HG03520 (cell line): ENCODE data around the gene SSTR5.

Source experiments
- ATAC-seq: cut with Tn5 transposase; IDR thresholded peaks from one replicate; pipeline ENCODE4 v1.9.1; 2021; ENCODE audit warnings: mild to moderate bottlenecking, moderate library complexity; ENCODE audit not compliant: unreplicated experiment

The SSTR5 gene

DNA sequence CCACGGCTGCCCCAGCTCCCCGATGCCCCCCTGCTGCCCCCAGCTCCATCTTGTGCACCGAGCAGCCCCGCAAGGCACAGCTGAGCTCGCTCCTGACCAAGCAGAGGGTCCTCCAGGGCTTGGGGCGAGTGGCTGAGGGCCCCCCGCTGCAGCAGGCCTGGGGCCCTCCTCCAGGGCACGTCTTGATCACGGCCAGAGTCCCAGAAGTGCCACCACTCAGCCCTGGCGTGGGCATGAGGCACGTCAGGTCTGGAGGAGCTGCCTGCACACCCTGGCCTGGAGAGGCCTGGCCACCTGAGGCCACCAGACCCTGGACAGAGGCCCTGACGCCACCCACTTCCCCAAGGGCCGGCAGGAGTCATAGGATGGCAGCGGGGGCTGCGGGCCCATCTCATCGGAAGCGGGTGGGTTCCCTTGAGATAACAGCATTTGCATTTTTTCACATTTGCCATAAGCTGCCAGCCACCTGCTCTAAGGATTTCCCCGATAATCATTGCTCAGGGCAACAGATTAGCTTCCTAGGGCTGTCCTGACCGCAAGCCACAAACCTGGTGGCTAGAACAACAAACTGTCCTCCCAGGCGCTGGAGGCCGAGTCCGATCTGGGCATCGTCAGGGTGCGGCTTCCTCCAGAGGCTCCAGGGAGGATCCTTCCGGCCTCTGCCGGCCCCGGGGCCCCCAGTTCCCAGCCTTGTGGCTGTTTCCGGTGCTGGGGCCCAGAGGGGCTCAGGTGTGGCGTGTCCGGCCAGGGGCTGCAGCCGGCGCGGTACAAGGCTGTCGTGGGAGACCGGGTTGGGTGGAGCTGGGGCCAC lies 47.4 kb downstream of the SSTR5 start:
- no peak for ATAC-seq

DNA sequence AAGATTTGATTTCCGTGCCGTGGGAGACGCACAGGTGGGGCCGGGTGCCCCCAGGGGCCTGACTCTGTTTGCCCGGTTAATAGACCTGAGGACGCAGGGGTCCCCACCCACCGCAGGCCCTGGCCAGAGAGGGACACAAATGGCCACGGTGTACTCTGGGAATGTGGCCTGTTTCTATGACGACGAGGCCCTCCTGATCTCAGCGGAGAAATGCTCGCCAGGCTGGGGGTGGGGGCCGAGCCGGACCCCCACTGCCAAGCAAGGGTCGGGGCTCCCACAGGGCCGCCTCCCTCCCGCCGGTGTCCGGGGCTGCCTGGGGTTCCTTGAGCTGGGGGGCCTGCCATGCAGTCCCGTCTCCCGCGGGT lies 48.0 kb downstream of the SSTR5 start:
- no peak for ATAC-seq

DNA sequence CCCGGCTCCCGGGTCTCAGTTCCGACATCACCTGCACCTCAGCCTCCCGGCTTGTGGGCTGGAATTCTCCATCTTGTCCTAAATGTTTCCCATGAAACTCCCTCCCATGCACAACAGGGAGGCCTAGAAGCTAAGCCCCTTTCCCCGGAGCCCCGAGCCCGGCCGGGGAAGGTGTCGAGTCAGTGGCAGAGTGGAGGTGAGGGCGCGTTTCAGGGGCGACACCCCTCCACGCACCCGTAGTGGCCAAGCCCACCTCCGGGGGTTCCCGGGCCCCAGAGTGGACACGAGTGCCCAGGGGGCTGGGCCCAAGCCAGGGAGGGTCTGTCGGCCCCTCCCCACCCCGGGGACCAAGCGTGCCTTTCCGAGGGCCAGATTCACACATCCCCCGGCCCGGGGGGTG lies 48.5 kb downstream of the SSTR5 start:
- ATAC-seq: no peak

DNA sequence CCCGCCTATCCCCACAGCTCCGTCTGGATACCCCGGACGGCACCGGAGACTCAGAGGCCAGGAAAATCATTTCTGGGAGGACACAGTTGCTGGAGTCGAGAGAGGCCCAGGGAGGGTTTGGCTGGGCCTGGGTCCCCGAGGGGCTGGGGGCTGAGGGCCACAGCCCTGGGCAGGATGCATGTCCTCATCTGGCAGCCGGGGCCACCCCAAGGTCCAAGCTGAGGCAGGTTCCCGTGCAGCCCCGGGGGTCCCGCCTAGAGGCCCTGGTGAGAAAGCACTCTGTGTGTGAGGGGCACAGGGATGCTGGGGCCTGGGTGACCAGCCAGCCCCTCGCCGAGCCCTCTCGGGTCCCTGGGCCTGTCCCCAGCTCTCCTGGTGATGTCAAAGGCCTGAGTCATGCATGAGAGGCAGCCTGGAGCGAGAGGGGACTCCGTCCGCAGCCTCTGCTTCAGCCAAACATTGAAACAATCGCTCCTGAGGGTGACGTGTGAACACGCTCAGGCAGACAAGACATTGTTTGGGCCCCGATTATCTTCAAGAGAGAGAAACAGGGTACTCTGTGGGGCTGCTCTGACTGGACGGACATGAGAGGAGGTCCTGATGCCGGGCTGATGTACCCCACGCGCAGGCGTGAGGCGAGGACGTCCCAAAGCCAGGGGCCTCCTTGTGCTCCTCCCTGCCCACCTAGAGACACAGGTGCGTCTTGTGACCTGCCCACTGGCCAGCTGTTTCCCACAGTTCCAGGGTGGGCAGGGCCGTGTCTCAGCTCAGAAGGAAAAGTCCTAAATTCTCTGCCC lies 49.3 kb downstream of the SSTR5 start:
- ATAC-seq: no peak

DNA sequence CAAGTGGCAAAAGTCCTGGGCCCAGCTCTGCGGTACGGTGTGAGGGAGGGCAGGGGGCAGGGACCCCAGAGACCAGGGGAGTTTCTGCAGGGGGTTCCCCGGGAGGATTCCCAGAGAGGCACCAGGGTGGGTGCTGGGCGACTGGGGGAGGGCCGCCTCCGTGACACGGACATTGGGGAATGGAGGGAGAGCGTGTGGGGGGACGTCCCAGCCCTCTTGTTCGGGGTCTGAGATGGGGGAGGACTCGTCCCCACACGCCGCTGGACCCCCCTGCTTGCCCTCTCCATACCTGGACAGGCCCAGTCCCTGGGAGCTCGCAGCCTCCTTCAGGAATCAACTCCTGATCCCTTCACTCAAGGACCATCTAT lies 49.8 kb downstream of the SSTR5 start:
- ATAC-seq: no peak

DNA sequence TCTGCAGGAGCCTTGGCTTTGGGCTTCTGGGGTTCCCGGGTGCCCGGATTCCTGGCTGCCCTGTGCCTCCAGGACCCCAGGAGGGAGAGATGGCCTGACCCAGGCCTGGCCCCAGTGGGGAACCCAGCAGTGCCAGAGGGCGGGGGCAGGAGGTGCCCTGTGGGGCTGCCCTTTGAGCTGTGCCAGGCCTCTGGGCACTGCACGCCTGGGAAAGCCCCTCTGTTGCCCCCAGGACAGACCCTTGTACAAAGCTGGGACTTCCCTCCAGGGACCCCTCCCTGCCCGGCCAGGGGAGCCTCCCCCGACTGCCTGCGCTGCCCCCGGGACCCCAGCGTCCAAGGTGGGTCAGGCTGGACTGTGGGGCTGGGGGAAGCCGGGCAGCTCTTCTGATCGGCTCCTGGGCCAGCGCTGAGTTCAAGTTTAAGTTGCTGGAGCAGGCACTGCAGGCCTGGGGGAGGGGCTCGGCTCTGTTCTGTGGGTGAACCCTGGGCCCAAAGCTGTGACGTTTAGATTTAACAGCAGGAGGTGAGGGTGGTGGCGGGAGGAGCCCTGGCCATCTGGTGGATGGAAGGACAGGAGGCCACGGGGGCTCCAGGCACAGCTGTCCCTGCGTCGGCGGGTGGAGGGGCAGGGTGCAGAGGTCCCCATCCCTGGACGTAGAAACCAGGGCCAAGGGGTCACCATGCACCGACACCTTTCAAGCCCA lies 51.1 kb downstream of the SSTR5 start:
- no peak for ATAC-seq

DNA sequence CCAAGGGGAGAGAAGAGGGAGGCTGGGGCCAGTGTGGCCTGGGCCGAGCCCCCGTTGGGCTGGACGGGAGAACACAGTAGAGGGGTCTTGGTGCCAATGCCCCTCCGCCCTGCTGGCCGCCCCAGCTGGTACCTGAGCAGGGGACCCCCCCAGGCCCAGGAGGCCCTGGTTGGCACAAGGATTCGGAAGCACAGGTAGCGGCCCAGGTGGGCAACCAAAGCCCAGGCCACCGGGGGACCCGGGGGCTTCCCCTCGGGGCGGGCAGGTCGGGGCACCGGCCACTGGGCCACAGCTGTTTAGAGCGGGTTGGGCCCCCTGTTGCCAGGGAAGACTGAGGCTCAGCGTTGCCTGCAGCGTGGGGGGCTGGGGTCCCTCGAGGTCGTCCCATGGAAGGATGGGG lies 51.7 kb downstream of the SSTR5 start:
- ATAC-seq: no peak

DNA sequence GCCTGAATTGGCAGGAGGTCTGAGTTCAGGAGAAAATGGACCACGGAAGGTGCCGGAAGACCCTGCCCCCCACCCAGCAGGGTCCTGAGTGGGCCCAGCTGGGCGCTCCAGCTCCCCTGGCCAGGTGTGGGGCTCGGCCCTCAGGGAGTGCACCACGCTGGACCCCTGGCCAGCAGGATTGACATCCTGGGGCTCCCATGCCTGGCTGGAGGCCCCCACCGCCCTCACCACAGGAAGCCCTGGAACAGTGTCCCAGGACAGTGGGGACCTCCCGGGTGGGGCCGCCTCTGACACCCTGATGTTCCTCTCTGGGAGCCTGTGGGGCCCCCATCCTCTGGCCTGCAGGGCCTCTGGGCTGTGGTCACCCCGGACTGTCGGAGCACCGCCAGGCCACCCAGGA lies 52.2 kb downstream of the SSTR5 start:
- no peak for ATAC-seq

DNA sequence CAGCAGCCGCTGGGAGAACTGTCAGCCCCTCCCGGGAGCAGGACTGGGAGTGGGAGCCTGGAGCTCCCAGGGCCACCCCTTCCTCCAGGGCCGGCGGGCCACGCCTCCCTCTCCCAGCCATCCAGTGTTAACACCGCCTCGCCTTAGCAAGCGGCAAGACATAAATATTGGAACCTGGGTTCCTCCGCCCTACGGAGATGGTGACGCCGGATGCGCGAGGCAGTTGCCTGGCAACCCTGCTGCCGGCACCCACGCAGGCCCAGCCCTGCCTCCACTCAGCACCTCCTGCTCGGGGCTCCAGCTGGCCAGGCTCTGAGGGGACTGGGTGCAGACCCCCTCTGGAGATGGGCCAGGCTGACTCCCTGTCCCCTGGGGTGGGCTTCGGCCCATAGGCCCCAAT lies 52.9 kb downstream of the SSTR5 start:
- no peak for ATAC-seq

DNA sequence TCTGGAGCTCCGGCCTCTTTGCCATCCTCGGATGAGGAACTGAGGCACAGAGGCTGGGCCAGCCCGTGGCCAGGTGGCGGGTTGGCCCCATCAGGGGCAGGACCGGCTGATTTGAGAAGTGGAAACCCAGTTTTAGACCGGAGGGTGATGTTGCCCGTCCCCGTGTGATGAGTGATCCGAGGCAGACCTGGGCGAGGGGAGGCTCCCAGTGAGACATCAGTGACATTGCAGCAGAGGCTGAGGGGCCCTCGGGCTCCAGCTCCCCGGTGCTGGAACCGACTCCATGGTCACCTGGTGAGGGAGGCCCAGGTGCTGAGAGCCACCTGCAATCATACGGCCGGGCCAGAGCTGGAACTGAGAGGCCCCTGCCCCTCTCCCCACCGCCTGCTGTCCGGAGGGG lies 53.5 kb downstream of the SSTR5 start:
- no peak for ATAC-seq

DNA sequence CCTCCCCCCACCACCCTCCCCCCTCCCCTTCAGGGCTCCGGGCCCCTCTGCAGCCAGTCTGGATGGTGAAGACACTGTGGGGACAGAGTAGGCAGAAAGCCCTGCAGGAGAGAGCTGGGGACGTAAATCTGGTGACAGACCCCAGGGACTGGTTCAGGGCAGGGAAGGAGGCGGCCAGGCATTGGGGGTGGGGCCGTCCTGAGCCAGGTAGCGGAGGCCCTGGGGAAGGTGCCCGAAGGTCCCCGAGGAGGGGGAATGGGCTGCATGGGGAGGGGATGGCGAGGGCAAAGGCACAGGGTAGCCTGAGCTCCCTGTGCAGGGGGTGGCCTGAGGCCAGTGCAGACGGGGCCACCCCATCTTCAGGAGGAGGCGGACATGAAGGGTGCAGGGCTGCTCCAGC lies 54.0 kb downstream of the SSTR5 start:
- no peak for ATAC-seq

DNA sequence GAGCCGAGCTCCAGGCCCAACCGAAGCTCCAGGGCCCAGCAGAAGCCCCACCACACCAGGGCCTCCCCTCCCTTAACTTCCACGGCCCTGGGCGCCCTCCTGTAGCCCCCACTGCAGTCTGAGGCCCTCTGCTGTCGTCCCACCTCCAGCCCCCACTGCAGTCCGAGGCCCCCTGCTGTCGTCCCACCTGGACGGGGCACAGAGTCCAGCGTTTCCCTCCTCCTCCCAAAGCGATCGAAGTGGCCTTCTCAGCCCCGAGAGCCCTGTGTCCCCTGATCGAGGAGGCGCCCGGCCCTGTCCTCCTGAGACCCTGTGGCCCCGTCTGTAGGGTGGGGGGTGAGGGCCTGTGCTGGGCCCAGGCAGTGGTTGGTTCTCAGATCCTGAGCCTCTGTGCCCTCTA lies 54.6 kb downstream of the SSTR5 start:
- ATAC-seq: no peak

DNA sequence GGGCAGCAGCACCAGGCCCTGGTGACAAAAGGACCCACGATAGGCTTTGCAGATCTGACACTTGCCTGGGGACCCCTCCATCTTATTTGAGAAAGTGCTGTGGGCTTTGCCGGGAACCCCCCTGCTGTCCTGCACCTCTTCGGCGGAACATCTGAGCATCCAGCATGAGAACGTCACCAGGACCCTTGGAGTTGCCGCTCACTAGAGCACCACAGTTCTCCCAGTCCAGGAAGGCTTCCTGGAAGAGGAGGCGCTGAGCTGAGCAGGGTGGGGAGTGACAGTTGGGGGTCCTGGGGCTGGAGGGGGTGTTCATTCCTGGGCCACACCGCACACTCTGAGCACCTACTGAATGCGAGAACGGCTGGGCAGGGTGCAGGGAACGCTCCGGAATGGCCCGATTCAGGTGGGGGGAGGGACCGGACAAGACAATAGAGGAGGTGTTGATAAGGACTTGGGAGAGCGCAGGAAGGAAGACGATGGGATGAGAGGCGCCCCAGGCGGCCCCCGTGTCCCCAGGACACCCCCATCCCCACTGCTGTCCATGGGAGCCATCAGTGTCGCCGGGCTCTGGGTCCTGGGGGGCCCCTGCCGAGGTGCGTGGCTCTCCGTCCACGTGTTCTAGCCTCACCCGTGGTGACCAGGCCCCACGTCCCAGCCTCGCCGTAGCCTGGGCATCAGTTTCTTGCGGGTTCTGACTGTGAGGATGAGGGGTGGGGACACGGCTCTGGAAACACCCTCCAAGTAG lies 55.6 kb downstream of the SSTR5 start:
- no peak for ATAC-seq

DNA sequence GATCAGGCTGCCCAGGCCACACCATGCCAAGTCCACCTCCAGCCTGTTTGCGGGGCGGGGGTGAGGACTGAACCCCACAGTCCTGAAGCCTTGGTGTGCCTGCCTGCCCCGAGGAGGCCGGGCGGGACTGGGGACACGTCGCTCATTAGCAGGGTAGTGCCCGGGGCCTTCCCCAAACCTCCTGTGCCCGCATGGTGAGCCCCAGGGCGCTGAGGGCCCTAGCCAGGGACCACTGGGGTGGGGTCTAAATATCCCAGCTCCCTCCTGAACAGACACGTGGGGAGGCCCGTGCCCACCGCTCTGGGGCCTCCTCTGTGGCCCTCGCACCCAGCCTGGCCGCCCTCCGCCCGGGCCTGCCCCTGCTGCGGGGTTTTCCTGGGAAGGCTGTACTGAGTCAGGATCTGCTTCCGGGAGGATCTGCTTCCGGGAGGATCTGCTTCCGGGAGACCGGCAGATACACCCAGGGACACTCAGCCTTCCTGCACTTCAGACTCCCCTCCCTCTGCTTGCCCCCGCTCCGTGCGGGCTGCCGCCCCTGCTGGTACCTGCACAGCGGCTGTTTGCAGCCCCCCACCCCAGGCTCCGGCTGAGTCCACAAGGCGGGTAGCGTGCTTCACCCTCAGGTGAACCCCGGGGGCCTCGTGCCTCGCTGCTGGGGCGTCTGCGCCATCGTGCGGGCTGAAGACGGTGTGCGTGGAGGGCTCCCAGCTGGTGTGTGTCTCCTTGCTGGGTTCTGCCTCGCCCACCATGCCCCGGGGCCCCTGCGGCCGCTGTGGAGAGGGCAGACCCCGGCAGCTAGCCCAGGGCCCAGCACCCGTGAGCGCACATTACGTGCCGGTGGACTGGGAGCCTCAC lies 56.8 kb downstream of the SSTR5 start:
- ATAC-seq: no peak

DNA sequence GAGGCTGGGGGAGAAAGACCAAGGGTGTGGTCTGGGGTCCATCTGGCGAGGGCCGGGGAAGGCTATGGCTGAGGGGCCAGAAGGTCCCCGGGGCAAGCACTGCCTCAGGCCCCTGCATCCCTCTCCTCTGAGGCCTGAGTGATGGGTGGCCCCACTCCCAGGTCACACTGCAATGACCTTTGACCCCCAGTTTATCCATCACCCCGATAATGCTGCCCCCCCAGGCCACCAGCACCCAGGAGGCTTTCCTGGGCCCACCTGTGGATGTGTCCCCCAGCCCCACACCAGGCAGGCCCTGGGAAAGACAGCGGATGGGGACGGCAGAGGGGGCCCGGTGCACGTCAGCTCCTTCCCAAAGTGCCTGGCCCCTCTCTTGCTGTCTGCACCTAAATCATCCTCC lies 57.8 kb downstream of the SSTR5 start:
- ATAC-seq: no peak
